IMR-90 (cell line): ENCODE data around the gene GNMT. TPM values are rescaled to one million over a fixed set of nuclear protein-coding genes. Genes with fewer than 3 reads are reported as not detected.

Source experiments
- ATAC-seq: fragments of 200-7000 bp; cut with Tn5 transposase; 2 replicates; pipeline ENCODE4 v1.9.1; 2020; ENCODE audit warnings: low read depth, mild to moderate bottlenecking, moderate library complexity
- BruUV-seq: library from RNA; stranded (reverse); fragments of 400-500 nt; replicated peaks from 2 replicates; lab custom pipeline; 2021; lab: Mats Ljungman, UMichigan
- CTCF ChIA-PET: fragments of 300-600 bp; formaldehyde crosslinking; extraction: SDS; loops from one replicate; lab custom pipeline; 2021; ENCODE audit warnings: antibody characterized with exemption; lab: Yijun Ruan, JAX
- POLR2A ChIA-PET: fragments of 300-600 bp; sonication (Branson Sonifier 250); formaldehyde crosslinking; loops from one replicate; lab custom pipeline; 2022; ENCODE audit warnings: antibody characterized with exemption; ENCODE audit not compliant: unreplicated experiment; lab: Charles Lee
- DNase-seq: peaks from one replicate; pipeline ENCODE4 v3.0.0; 2013
- H2AFZ ChIP-seq: replicated peaks from 2 replicates; pipeline ENCODE3; 2013; ENCODE audit warnings: low read length, mild to moderate bottlenecking; ENCODE audit not compliant: poor library complexity
- H2AK5ac ChIP-seq: 2 replicates; pipeline ENCODE4 v1.6.1; 2013; ENCODE audit warnings: low read depth, low read length, inconsistent platforms
- H2AK9ac ChIP-seq: replicated peaks from 2 replicates; pipeline ENCODE3; 2013; ENCODE audit warnings: mild to moderate bottlenecking, low read depth, low read length, moderate library complexity; ENCODE audit not compliant: poor library complexity
- H2BK120ac ChIP-seq: 2 replicates; pipeline ENCODE4 v1.6.1; 2013; ENCODE audit warnings: low read depth, low read length, inconsistent platforms
- H2BK15ac ChIP-seq: 3 replicates; pipeline ENCODE4 v1.6.1; 2013; ENCODE audit warnings: low read depth, low read length, inconsistent platforms
- H2BK20ac ChIP-seq: 2 replicates; pipeline ENCODE4 v1.6.1; 2013; ENCODE audit warnings: low read depth, mild to moderate bottlenecking, inconsistent platforms, low read length, moderate library complexity
- H2BK5ac ChIP-seq: 2 replicates; pipeline ENCODE4 v1.6.1; 2013; ENCODE audit warnings: mild to moderate bottlenecking, low read depth, low read length, inconsistent platforms; ENCODE audit not compliant: poor library complexity, severe bottlenecking
- H3K14ac ChIP-seq: replicated peaks from 2 replicates; pipeline ENCODE4 v1.6.1; 2013; ENCODE audit warnings: low read depth, low read length, inconsistent platforms
- H3K18ac ChIP-seq: 2 replicates; pipeline ENCODE4 v1.6.1; 2013; ENCODE audit warnings: low read depth, low read length, control low read depth
- H3K23ac ChIP-seq: 2 replicates; pipeline ENCODE4 v1.6.1; 2013; ENCODE audit warnings: low read depth, low read length, inconsistent platforms
- H3K27ac ChIP-seq: 2 replicates; pipeline ENCODE4 v1.5.1; 2013; ENCODE audit warnings: mild to moderate bottlenecking, control low read depth, low read length; ENCODE audit not compliant: insufficient read depth
- H3K27me3 ChIP-seq: 2 replicates; pipeline ENCODE4 v1.6.1; 2013; ENCODE audit warnings: low read length; ENCODE audit not compliant: control insufficient read depth, insufficient read depth
- H3K36me3 ChIP-seq: 2 replicates; pipeline ENCODE4 v1.6.1; 2013; ENCODE audit warnings: low read length, mixed read lengths; ENCODE audit not compliant: control insufficient read depth, insufficient read depth
- H3K4ac ChIP-seq: 2 replicates; pipeline ENCODE4 v1.6.1; 2013; ENCODE audit warnings: low read depth, low read length, inconsistent platforms
- H3K4me1 ChIP-seq: 2 replicates; pipeline ENCODE4 v1.6.1; 2013; ENCODE audit warnings: low read length, mixed read lengths; ENCODE audit not compliant: control insufficient read depth, insufficient read depth
- H3K4me2 ChIP-seq: 2 replicates; pipeline ENCODE4 v1.6.1; 2013; ENCODE audit warnings: low read depth, mild to moderate bottlenecking, control low read depth, low read length, moderate library complexity
- H3K4me3 ChIP-seq: 2 replicates; pipeline ENCODE4 v1.5.1; 2013; ENCODE audit warnings: low read depth, mild to moderate bottlenecking, control low read depth, low read length, moderate library complexity; ENCODE audit not compliant: insufficient read depth
- H3K56ac ChIP-seq: 2 replicates; pipeline ENCODE4 v1.6.1; 2013; ENCODE audit warnings: low read length, inconsistent platforms; ENCODE audit not compliant: insufficient read depth; ENCODE audit errors: extremely low read depth
- H3K79me1 ChIP-seq, 2 experiments: 2 replicates each; pipeline ENCODE4 v1.6.1; 2013; ENCODE audit warnings: low read length in 2 of 2, inconsistent platforms in 1 of 2, low read depth in 1 of 2
- H3K9ac ChIP-seq: 2 replicates; pipeline ENCODE4 v1.6.1; 2013; ENCODE audit warnings: low read depth, low read length, control low read depth
- H3K9me1 ChIP-seq: 2 replicates; pipeline ENCODE4 v1.6.1; 2013; ENCODE audit warnings: low read length, inconsistent platforms; ENCODE audit not compliant: insufficient read depth
- H3K9me3 ChIP-seq: 2 replicates; pipeline ENCODE4 v1.6.1; 2013; ENCODE audit warnings: low read length; ENCODE audit not compliant: control insufficient read depth, insufficient read depth
- H4K20me1 ChIP-seq: 2 replicates; pipeline ENCODE4 v1.6.1; 2013; ENCODE audit warnings: low read length, inconsistent platforms; ENCODE audit not compliant: insufficient read depth
- H4K5ac ChIP-seq: 2 replicates; pipeline ENCODE4 v1.6.1; 2013; ENCODE audit warnings: mild to moderate bottlenecking, low read depth, low read length, control low read depth
- H4K8ac ChIP-seq, 2 experiments: 2 replicates each; pipeline ENCODE4 v1.6.1; 2013; ENCODE audit warnings: low read depth in 2 of 2, low read length in 2 of 2, control low read depth in 1 of 2, inconsistent platforms in 1 of 2
- H4K91ac ChIP-seq: 2 replicates; pipeline ENCODE4 v1.6.1; 2013; ENCODE audit warnings: low read depth, low read length, inconsistent platforms; ENCODE audit not compliant: insufficient read depth
- BHLHE40 ChIP-seq: fragments of 150-350 bp; IDR thresholded peaks from 2 replicates; pipeline ENCODE4 v1.6.1; 2016; ENCODE audit warnings: mild to moderate bottlenecking, low read depth, low read length
- CEBPB ChIP-seq: IDR thresholded peaks from 2 replicates; pipeline ENCODE4 v1.6.1; 2012; ENCODE audit warnings: low read depth, low read length, improper control_type of control experiment
- CHD1 ChIP-seq: IDR thresholded peaks from 2 replicates; pipeline ENCODE4 v1.6.1; 2012; ENCODE audit warnings: low read depth, low read length, improper control_type of control experiment
- CTCF ChIP-seq: conservative IDR thresholded peaks from 2 replicates; pipeline ENCODE4 v1.5.1; 2012; ENCODE audit warnings: mild to moderate bottlenecking, low read depth, low read length, improper control_type of control experiment
- ELK1 ChIP-seq: fragments of 150-350 bp; IDR thresholded peaks from 2 replicates; pipeline ENCODE4 v1.6.1; 2016; ENCODE audit warnings: low read depth, mild to moderate bottlenecking, low read length, moderate library complexity, borderline replicate concordance
- FOS ChIP-seq: fragments of 150-350 bp; IDR thresholded peaks from 2 replicates; pipeline ENCODE4 v1.6.1; 2016; ENCODE audit warnings: low read depth, low read length
- MAFK ChIP-seq: IDR thresholded peaks from 2 replicates; pipeline ENCODE4 v1.6.1; 2012; ENCODE audit warnings: low read depth, low read length, improper control_type of control experiment
- NFE2L2 ChIP-seq: fragments of 150-350 bp; IDR thresholded peaks from 2 replicates; pipeline ENCODE4 v1.6.1; 2016; ENCODE audit warnings: low read depth, mild to moderate bottlenecking, low read length
- POLR2A ChIP-seq: IDR thresholded peaks from 2 replicates; pipeline ENCODE4 v1.6.1; 2012; ENCODE audit warnings: mild to moderate bottlenecking, low read depth, low read length
- RAD21 ChIP-seq: IDR thresholded peaks from 2 replicates; pipeline ENCODE4 v1.6.1; 2012; ENCODE audit warnings: low read length, improper control_type of control experiment
- RCOR1 ChIP-seq: IDR thresholded peaks from 2 replicates; pipeline ENCODE4 v1.6.1; 2012; ENCODE audit warnings: mild to moderate bottlenecking, low read length, improper control_type of control experiment; ENCODE audit not compliant: insufficient replicate concordance
- RFX5 ChIP-seq: IDR thresholded peaks from 2 replicates; pipeline ENCODE4 v1.8.0; 2012; ENCODE audit warnings: low read depth, mild to moderate bottlenecking, low read length, moderate library complexity
- USF2 ChIP-seq: fragments of 150-350 bp; IDR thresholded peaks from 2 replicates; pipeline ENCODE4 v1.6.1; 2017; ENCODE audit warnings: mild to moderate bottlenecking, antibody characterized with exemption, low read length, low read depth
- WGBS, 2 experiments: methylation state at CpG; one replicate each; pipeline versions ENCODE4 v1.1.5 to v1.1.7; 2013; ENCODE audit warnings: missing lambda C conversion rate in 2 of 2; ENCODE audit not compliant: insufficient read length in 1 of 2; ENCODE audit errors: extremely low coverage in 2 of 2; 5-methylcytosine and 5-hydroxymethylcytosine counted together
- dilution Hi-C: fragments of 300-500 bp; cut with HindIII; formaldehyde crosslinking; loops from one replicate; pipeline ENCODE4 v1.14.3; 2018; ENCODE audit warnings: low sequenced_read_pairs; ENCODE audit not compliant: unreplicated experiment
- in situ Hi-C: fragments of 300-500 bp; cut with MboI; formaldehyde crosslinking; loops from 3 replicates; pipeline ENCODE4 v1.14.3; 2019; ENCODE audit warnings: low sequenced_read_pairs, inconsistent platforms, mixed read lengths
- intact Hi-C: fragments of 100-400 bp; cut with micrococcal nuclease; formaldehyde crosslinking; loops from 2 replicates; pipeline ENCODE4 v1.10.0; 2022
- polyA plus RNA-seq, 3 experiments: library from polyadenylated mRNA; depleted of rRNA; stranded (reverse); fragments of >200 nt; gene quantifications; 2 replicates each; pipeline ENCODE4 v1.2.3, GENCODE V29; 2012; ENCODE audit warnings: low replicate concordance in 1 of 3
- total RNA-seq: library from RNA; depleted of rRNA; stranded (reverse); fragments of >200 nt; gene quantifications from 2 replicates; pipeline ENCODE4 v1.2.3, GENCODE V29; 2012

The GNMT gene
- total and polyA plus RNA-seq, 2 of the 4 experiments (the other 2 are of a cell fraction): 0.36 TPM; not detected in 1

GRCh38 chr6:43007126-43007525, 46.6 kb downstream of the GNMT start:
- dilution Hi-C loops: no loop called here
- Histone ChIP-seq H2AK9ac (no peak overlapping the region), H4K20me1 (no peaks in the 10 kb centered on the region; the same call in 1 of the 2 replicates), H2BK20ac (no peak overlapping the region), H3K9ac (no peak overlapping the region), H2BK15ac (no peak overlapping the region), H2AK5ac (no peak overlapping the region), H2BK5ac (no peak overlapping the region), H2AFZ (no peak overlapping the region), H4K91ac (no peak overlapping the region), H3K36me3 (peaks cover 54% of the 10 kb centered on the region), H3K23ac (no peak overlapping the region), H2BK120ac (no peak overlapping the region), H3K79me1 (peaks cover 5 to 32% of the 10 kb centered on the region in 2 experiments; a peak in 2 of 4 replicates), H3K27ac (no peak overlapping the region), H3K9me1 (no peaks in the 10 kb centered on the region), H3K14ac (no peak overlapping the region), H3K4me3 (no peak overlapping the region), H3K4me1 (no peaks in the 10 kb centered on the region), H3K27me3 (no peaks in the 10 kb centered on the region), H3K9me3 (no peaks in the 10 kb centered on the region), H3K56ac (no peak overlapping the region), H3K4me2 (no peak overlapping the region), H3K4ac (no peak overlapping the region), H3K18ac (no peak overlapping the region), H4K8ac (no peak overlapping the region), H4K5ac (no peak overlapping the region)
- intact Hi-C loops: no loop called here
- ChIA-PET CTCF (interaction anchor here (1.2 kb wide), 1 partner anchor 16 kb away, joined by 3 read pairs; no protein-coding TSS in a partner anchor), POLR2A (no interaction called here)
- no TSS peak for BruUV-seq
- ATAC-seq (no peak), DNase-seq (no peak)
- TF ChIP-seq CTCF (no peak), RCOR1 (no peak), CHD1 (no peak), NFE2L2 (no peak), CEBPB (no peak), RFX5 (no peak), BHLHE40 (no peak), MAFK (no peak), FOS (no peak), ELK1 (no peak), USF2 (no peak), RAD21 (no peak), POLR2A (no peak)
- WGBS, 2 experiments: 79% methylated on average over 4 of the region's 9 CpGs; no CpG with 5 or more reads in 1 of the 2 experiments
- in situ Hi-C loops: no loop called here
